HG03108 (cell line): ENCODE results near the gene PARD3B.

Source experiments
- ATAC-seq: cut with Tn5 transposase; IDR thresholded peaks from one replicate; pipeline ENCODE4 v1.9.1; 2021; ENCODE audit warnings: moderate library complexity; ENCODE audit not compliant: unreplicated experiment

PARD3B gene

DNA sequence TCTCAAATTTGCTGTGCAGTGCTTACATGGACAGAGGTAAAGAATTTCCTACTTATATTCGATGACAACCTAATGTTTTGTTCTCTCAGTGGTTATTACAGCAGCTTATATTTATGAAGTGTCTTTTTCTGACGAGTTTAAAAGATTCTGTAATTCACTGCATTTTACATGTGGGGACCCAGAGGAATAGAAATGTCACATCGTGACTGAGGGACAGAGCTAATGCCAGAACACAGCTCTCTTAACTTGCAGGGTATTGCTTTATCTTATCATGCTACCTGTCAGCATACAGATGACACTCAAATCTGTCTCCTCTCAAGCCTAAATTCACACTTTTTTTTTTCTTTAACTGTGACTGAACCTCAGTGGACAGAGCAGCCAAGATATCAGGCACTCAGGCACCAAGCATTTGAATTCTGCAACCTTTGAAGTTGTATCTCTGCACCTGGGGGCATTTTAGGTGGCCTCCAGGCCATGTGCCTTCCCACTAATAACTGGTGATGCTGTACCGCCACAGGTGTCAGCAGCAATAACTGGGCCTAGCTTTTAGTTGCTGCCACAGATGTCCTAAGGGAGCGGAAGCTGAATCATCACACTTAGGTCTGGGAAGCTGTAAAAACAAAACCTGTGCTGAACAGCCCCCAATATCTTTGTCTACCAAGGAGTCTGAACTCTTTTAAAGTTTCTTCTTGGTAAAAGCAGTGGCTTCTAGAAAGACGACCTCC is 821.2 kb downstream of the PARD3B start:
- no peak for ATAC-seq

DNA sequence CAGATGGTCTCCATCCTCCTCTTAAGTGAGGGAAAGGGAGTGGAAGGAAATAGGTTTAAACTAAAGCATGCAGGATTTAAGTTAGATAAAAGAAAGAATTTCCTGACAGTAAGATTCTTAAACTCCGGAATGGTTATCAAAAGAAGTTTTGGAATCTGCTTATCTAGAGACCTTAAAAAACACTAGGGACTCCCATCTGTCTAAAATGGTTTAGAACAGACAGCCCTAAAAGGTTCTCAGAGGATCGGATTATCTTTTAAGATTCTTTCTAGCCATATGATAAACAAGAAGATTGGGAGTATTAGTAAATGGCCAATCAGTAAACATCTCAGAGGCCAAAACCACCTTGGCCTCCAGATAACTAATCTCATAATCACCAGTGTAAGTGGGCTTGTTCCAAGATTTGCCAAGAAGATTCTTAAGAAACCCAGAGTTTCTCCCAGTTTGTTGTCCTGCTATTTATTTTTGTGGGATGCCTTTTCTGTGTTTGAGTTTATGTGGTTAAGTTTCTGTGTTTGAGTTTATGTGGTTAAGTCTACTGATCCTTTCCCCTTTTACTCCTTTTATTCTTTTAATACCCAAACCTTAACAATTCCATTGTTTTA is 822.2 kb downstream of the PARD3B start:
- no peak for ATAC-seq

- ATAC-seq = no peak
Observed at GRCh38 chr2:205369813-205370212, 824.5 kb downstream of the PARD3B start.

DNA sequence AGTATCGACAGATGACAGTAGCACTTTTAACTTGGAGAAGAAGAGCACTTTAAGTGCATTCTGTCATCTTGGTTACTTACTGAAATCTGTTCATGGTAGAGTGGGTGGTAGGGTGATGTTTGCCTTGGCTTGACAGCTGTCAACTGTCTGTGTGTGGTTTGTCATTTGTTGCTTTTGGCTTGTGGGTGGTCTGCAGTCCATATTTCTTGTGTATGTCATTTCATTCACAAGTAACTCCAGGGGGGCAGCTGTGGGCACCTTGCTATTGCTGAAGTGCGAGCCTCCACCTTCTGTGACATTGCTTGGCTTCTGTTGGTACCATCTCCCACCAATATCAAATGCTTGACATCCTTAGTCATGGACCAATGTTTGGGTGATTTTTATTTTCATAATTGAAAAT is 825.5 kb downstream of the PARD3B start:
- ATAC-seq = no peak

GRCh38 chr2:205372141-205372540 is 826.9 kb downstream of the PARD3B start:
- ATAC-seq = no peak

GRCh38 chr2:205375461-205376448 is 830.5 kb downstream of the PARD3B start:
- ATAC-seq = no peak

DNA sequence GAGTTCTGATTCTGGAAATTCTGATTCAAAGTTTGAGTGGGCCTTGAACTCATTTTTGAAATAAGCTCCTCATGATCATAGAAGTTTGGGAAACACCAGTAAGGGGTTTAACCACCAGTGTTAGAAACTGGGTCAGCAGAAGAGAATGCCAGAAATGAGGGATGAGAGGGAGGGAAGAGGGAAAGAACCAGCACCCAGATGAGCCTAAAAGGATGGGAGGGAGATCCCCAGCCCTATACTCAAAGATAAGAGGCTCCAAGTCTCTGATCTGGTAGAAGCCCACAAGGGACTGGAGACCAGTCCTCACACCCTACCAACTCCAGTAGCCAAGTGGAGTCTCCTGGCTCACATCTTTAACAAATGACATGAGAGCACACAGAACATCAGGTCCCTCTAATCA is 832.0 kb downstream of the PARD3B start:
- no peak for ATAC-seq

- no peak for ATAC-seq
Observed at GRCh38 chr2:205383601-205384000, 838.3 kb downstream of the PARD3B start.

DNA sequence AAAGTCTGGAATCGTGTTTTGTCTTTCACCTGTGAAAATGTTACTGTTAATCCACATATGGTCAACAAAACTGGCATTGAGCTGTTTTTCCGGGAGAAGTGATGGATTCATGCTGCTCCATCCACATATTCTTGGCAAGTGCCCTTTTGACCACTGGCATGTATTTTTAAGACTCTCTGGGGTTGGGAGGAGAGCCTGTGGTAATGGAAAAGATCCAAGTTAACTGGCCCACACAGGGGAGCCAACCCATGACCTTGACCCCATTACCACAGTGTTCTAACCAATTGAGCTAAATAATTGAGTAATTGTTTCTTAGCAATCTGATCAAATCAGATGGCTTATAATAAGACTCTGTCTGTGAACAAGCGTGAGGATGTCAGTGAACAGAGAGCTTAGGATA is 840.8 kb downstream of the PARD3B start:
- no peak for ATAC-seq

DNA sequence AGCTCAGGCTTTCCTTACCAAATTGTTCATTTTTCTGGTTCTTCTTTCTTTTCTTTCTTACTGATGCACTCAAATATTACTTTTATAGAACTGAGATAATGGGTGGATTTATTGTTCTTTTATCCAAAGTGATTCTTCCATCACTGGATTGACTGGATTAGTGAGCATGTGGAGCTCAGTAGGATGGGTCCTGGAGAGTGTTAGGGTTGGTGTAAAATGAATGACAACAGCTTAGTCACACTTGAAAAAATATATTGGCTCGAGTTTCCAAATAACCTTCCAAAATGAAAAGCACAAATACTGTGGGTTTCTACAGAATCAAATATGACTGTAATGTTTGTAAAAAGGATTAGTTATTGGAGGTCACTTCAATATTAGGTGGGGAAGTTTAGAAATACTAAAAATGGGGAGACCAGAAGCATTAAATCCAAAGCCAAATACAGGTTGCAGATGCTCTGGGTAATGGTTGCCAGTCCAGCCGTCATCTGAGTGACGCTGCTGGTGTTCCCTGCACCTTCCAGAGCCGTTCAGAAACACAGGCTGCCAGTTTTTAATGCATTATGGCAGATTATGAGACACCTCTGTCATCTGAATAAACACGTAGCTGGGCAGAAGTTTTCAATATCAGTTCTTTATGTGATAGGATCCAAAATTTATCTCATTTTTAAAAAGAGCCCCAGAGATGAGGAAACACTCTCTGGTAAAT is 842.2 kb downstream of the PARD3B start:
- ATAC-seq = no peak

GRCh38 chr2:205390866-205391265 is 845.6 kb downstream of the PARD3B start:
- ATAC-seq = no peak

- no peak for ATAC-seq
Observed at GRCh38 chr2:205401511-205401910, 856.2 kb downstream of the PARD3B start.

- no peak for ATAC-seq
Observed at GRCh38 chr2:205402011-205402410, 856.7 kb downstream of the PARD3B start.

DNA sequence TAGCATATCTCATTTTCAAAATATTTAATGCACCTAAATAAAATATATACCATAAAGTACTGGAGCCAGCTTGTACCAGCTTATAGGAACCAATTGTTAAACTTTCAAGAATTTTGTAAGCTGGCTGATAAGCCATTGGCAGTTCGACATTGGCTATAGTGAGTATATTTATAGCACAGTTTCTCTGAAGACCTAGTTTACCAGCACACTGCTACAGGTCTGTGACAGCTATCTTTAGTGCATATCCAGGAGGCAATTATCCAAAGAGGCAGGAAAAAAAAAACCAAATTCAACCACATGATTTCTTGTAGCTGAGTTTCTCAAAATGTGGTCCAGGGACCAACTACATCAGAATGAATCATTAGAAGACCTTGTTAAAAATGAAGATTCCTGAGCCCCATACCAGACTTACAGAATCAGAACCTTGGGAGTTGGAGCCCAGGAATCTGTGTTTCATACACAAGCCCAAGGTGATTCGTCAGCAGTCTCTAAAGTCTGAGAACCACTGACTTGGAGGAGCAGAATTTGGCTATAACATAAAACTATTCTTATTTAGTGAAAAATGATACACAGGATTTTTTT is 858.1 kb downstream of the PARD3B start:
- ATAC-seq = no peak

GRCh38 chr2:205405194-205405593 is 859.9 kb downstream of the PARD3B start:
- ATAC-seq = no peak

DNA sequence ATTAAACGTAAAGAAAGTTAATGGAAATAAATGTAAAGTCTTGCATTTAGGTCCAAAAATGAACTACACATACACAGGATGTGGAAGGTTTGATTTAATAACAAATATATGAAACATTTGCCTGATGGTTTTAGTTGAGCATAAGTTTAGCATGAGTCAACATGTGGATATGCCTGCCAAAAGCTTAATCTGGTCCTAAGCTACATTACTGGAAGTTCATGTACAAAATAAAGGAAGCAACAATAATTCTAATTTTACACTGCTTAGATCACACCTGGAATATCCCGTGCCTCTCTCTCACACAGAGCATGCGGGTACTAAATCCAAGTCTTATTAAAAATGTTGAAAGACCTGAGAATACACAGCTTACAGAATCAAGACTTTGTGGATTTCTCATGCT is 860.5 kb downstream of the PARD3B start:
- no peak for ATAC-seq

DNA sequence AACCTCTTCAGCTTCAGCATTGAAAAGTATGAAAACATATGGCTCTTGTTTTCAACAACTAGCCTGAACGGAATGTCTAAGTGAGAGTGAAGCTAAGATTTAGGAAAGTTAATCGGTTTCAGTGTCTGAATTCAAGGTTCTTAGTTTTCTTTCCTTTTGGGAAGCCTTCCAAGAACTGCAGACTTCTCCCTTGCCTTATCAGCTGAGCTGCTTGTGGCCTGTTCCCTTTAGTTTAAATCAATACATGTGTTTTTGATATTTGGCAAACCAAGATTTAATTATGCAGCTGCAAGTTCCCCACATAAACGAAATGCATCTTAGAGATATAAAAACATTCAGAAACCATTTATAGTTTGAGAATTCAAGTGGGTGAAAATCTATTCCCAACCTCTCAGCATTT is 862.7 kb downstream of the PARD3B start:
- ATAC-seq = no peak

- ATAC-seq = no peak
Observed at GRCh38 chr2:205408696-205409095, 863.4 kb downstream of the PARD3B start.

DNA sequence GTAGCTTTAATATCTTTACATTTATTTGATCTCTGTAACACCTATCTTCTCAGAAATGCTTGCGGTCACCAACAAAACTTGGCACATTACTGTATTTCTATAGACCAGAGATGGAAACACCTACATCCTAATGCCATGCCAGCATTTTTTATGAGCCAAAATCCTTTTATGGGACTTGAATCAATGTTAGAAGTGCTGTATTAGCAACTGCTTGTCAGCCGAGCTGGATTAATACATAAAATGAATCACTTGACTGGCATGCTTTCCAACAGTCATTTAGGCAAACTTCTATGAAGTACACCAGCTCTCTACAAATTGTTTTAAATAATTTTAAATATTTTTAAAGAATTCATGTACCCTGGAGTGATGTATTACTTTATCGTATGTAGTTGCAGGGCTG is 864.1 kb downstream of the PARD3B start:
- ATAC-seq = no peak

- no peak for ATAC-seq
Observed at GRCh38 chr2:205411558-205411957, 866.3 kb downstream of the PARD3B start.

- ATAC-seq = no peak
Observed at GRCh38 chr2:205424326-205424725, 879.1 kb downstream of the PARD3B start.
